ENCODE measurements around the gene COMTD1. TPM values are rescaled to one million over a fixed set of nuclear protein-coding genes. Genes with fewer than 3 reads are reported as not detected.

The COMTD1 gene
- total and polyA plus RNA-seq, 10 of the 15 experiments (the other 5 are each of a cell fraction or from before 2014, with no cell fraction given) = 0.39 to 64.3 (median 26.0) TPM

DNA sequence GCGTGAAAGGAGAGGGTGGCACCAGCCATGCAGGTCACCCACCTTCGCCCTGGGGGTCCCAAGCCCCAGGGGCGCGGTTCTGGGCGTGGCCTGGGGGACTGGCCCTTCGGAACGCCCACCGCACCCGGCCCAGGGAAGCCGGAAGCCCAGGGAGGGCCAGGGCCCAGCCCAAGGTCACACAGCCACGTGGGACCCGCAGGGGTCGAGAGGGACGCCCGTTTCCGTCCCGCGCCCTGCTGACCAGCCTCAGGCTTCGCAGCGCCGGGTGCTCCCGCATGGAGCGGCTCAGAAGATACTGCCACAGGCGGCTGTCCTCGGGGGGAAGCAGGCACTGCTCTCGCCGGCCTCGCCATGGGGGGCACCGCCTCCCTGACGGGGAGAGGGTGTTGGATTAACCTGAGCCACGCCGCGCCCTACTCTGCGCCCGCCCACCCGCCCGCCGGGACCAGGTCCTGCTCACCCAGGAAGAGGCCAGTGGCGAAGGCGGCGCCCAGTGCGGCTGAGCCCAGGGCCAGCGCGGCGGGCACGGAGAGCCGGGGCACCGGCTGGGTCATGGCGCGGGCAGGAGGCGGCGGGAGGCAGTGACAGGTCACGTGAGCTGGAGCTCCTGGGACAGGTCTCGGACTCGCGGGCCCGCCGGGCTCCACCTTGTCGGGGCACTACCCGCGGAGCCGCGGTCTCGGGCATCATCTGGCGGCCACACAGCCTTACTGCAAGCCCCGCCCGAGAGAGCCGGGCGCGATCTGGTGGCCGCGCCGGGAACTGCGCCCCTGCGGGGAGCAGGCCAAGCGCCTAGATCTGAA lies at the start of gene COMTD1 (continued):
- TF ChIP-seq, protein P1, sequence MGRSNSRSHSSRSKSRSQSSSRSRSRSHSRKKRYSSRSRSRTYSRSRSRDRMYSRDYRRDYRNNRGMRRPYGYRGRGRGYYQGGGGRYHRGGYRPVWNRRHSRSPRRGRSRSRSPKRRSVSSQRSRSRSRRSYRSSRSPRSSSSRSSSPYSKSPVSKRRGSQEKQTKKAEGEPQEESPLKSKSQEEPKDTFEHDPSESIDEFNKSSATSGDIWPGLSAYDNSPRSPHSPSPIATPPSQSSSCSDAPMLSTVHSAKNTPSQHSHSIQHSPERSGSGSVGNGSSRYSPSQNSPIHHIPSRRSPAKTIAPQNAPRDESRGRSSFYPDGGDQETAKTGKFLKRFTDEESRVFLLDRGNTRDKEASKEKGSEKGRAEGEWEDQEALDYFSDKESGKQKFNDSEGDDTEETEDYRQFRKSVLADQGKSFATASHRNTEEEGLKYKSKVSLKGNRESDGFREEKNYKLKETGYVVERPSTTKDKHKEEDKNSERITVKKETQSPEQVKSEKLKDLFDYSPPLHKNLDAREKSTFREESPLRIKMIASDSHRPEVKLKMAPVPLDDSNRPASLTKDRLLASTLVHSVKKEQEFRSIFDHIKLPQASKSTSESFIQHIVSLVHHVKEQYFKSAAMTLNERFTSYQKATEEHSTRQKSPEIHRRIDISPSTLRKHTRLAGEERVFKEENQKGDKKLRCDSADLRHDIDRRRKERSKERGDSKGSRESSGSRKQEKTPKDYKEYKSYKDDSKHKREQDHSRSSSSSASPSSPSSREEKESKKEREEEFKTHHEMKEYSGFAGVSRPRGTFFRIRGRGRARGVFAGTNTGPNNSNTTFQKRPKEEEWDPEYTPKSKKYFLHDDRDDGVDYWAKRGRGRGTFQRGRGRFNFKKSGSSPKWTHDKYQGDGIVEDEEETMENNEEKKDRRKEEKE (IDR thresholded peaks at IDR 0.05) = no peak
- TF ChIP-seq BACH1 (IDR thresholded peaks at IDR 0.05; ENCODE audit: borderline replicate concordance) (peak; percentile 83), NR2C2 (IDR thresholded peaks at IDR 0.05; ENCODE audit: borderline replicate concordance, control insufficient read depth, insufficient read length, low read depth) (no peak), ASH2L (IDR thresholded peaks at IDR 0.05; ENCODE audit: borderline replicate concordance, low read depth) (no peak), MTA2 (IDR thresholded peaks at IDR 0.05; ENCODE audit: low read depth) (no peak), SMAD5 (IDR thresholded peaks at IDR 0.05; ENCODE audit: low read depth) (no peak), ZZZ3 (IDR thresholded peaks at IDR 0.05; ENCODE audit: control insufficient read depth, insufficient read length, low read depth) (no peak), NR2C1 (IDR thresholded peaks at IDR 0.05) (no peak; the same call in 1 of the 2 replicates), CBX3 (IDR thresholded peaks at IDR 0.05; ENCODE audit: borderline replicate concordance, low read depth) (no peak), LARP7 (IDR thresholded peaks at IDR 0.05) (peak; percentile 84), GATAD2B (conservative IDR thresholded peaks at IDR 0.05; ENCODE audit: low read depth) (peak; percentile 80), SMARCA5 (IDR thresholded peaks at IDR 0.05) (peak; percentile 99), RAD21 (IDR thresholded peaks at IDR 0.05; ENCODE audit: insufficient read depth, low read depth, low read length) (peak; percentile 85), SIN3A (IDR thresholded peaks at IDR 0.05; ENCODE audit: low read depth, low read length) (peak; percentile 67; the same call in 1 of the 2 replicates), ESRRA (IDR thresholded peaks at IDR 0.05; ENCODE audit: low read length) (peak; percentile 59; the same call in 1 of the 2 replicates)
- TF ChIP-seq, protein P2, sequence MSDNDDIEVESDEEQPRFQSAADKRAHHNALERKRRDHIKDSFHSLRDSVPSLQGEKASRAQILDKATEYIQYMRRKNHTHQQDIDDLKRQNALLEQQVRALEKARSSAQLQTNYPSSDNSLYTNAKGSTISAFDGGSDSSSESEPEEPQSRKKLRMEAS (IDR thresholded peaks at IDR 0.05; ENCODE audit: low read depth, low read length) = 0 out of 2 replicates have a peak, but pooled peaks have one; percentile 6
- TF ChIP-seq, protein P3, sequence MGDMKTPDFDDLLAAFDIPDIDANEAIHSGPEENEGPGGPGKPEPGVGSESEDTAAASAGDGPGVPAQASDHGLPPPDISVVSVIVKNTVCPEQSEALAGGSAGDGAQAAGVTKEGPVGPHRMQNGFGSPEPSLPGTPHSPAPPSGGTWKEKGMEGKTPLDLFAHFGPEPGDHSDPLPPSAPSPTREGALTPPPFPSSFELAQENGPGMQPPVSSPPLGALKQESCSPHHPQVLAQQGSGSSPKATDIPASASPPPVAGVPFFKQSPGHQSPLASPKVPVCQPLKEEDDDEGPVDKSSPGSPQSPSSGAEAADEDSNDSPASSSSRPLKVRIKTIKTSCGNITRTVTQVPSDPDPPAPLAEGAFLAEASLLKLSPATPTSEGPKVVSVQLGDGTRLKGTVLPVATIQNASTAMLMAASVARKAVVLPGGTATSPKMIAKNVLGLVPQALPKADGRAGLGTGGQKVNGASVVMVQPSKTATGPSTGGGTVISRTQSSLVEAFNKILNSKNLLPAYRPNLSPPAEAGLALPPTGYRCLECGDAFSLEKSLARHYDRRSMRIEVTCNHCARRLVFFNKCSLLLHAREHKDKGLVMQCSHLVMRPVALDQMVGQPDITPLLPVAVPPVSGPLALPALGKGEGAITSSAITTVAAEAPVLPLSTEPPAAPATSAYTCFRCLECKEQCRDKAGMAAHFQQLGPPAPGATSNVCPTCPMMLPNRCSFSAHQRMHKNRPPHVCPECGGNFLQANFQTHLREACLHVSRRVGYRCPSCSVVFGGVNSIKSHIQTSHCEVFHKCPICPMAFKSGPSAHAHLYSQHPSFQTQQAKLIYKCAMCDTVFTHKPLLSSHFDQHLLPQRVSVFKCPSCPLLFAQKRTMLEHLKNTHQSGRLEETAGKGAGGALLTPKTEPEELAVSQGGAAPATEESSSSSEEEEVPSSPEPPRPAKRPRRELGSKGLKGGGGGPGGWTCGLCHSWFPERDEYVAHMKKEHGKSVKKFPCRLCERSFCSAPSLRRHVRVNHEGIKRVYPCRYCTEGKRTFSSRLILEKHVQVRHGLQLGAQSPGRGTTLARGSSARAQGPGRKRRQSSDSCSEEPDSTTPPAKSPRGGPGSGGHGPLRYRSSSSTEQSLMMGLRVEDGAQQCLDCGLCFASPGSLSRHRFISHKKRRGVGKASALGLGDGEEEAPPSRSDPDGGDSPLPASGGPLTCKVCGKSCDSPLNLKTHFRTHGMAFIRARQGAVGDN (IDR thresholded peaks at IDR 0.05) = 0 out of 2 replicates have a peak, but pooled peaks have one; percentile 41
- TF ChIP-seq, protein P4, sequence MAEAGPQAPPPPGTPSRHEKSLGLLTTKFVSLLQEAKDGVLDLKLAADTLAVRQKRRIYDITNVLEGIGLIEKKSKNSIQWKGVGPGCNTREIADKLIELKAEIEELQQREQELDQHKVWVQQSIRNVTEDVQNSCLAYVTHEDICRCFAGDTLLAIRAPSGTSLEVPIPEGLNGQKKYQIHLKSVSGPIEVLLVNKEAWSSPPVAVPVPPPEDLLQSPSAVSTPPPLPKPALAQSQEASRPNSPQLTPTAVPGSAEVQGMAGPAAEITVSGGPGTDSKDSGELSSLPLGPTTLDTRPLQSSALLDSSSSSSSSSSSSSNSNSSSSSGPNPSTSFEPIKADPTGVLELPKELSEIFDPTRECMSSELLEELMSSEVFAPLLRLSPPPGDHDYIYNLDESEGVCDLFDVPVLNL (IDR thresholded peaks at IDR 0.05; ENCODE audit: low read depth, low read length) = peak; percentile 80
- TF ChIP-seq, protein P5, sequence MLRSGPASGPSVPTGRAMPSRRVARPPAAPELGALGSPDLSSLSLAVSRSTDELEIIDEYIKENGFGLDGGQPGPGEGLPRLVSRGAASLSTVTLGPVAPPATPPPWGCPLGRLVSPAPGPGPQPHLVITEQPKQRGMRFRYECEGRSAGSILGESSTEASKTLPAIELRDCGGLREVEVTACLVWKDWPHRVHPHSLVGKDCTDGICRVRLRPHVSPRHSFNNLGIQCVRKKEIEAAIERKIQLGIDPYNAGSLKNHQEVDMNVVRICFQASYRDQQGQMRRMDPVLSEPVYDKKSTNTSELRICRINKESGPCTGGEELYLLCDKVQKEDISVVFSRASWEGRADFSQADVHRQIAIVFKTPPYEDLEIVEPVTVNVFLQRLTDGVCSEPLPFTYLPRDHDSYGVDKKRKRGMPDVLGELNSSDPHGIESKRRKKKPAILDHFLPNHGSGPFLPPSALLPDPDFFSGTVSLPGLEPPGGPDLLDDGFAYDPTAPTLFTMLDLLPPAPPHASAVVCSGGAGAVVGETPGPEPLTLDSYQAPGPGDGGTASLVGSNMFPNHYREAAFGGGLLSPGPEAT (IDR thresholded peaks at IDR 0.05; ENCODE audit: low read depth) = no peak

Data from GM12878 (cell line).